ENCODE results near the gene THOP1. TPM values are rescaled to one million over a fixed set of nuclear protein-coding genes. Genes with fewer than 3 reads are reported as not detected.

THOP1 gene
- polyA plus RNA-seq, 12 donors: 28.9 to 48.0 (median 38.7) TPM; not detected in 1

- no peak for DNase-seq
Measured at GRCh38 chr19:2800506-2800905, 15.2 kb downstream of the THOP1 start.

- DNase-seq: no peak
Measured at GRCh38 chr19:2802826-2803225, 17.5 kb downstream of the THOP1 start.

- DNase-seq: no peak
Measured at GRCh38 chr19:2803486-2804155, 18.3 kb downstream of the THOP1 start.

- DNase-seq: no peak
Measured at GRCh38 chr19:2804156-2805004, 19.1 kb downstream of the THOP1 start.

- DNase-seq: no peak
Measured at GRCh38 chr19:2805261-2805900, 20.1 kb downstream of the THOP1 start.

GRCh38 chr19:2805991-2806649, 20.8 kb downstream of the THOP1 start:
- no peak for DNase-seq

- no peak for DNase-seq
Measured at GRCh38 chr19:2806736-2807378, 21.6 kb downstream of the THOP1 start.

- no peak for DNase-seq
Measured at GRCh38 chr19:2807379-2808128, 22.3 kb downstream of the THOP1 start.

- no peak for DNase-seq
Measured at GRCh38 chr19:2808129-2808941, 23.0 kb downstream of the THOP1 start.

GRCh38 chr19:2809387-2810140, 24.3 kb downstream of the THOP1 start:
- DNase-seq: no peak

- no peak for DNase-seq
Measured at GRCh38 chr19:2810141-2811091, 25.1 kb downstream of the THOP1 start.

- no peak for DNase-seq
Measured at GRCh38 chr19:2811221-2811722, 26.0 kb downstream of the THOP1 start.

- DNase-seq: no peak
Measured at GRCh38 chr19:2811735-2812413, 26.6 kb downstream of the THOP1 start.

- DNase-seq: no peak
Measured at GRCh38 chr19:2812414-2813234, 27.3 kb downstream of the THOP1 start.

- no peak for DNase-seq
Measured at GRCh38 chr19:2813235-2814160, 28.2 kb downstream of the THOP1 start.

All from muscle of arm (tissue), 12 donors.